ENCODE results near the gene SLMAP.

GRCh38 chr3:57939775-57940174 lies 183.7 kb downstream of the SLMAP start:
- TF ChIP-seq, protein P1, sequence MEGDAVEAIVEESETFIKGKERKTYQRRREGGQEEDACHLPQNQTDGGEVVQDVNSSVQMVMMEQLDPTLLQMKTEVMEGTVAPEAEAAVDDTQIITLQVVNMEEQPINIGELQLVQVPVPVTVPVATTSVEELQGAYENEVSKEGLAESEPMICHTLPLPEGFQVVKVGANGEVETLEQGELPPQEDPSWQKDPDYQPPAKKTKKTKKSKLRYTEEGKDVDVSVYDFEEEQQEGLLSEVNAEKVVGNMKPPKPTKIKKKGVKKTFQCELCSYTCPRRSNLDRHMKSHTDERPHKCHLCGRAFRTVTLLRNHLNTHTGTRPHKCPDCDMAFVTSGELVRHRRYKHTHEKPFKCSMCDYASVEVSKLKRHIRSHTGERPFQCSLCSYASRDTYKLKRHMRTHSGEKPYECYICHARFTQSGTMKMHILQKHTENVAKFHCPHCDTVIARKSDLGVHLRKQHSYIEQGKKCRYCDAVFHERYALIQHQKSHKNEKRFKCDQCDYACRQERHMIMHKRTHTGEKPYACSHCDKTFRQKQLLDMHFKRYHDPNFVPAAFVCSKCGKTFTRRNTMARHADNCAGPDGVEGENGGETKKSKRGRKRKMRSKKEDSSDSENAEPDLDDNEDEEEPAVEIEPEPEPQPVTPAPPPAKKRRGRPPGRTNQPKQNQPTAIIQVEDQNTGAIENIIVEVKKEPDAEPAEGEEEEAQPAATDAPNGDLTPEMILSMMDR (conservative IDR thresholded peaks at IDR 0.05; ENCODE audit: low read length) = no peak
- TF ChIP-seq EZH2phosphoT487 (IDR thresholded peaks at IDR 0.05; ENCODE audit: borderline replicate concordance) = no peak
